GM19328 (cell line): ENCODE data around the gene STARD10.
A peak's percentile ranks its signal among the peaks of the same experiment; 100 is the strongest.

Experiments
- ATAC-seq: cut with Tn5 transposase; IDR thresholded peaks from one replicate; pipeline ENCODE4 v1.9.1; 2021; ENCODE audit warnings: mild to moderate bottlenecking, moderate library complexity; ENCODE audit not compliant: unreplicated experiment

The STARD10 gene

DNA sequence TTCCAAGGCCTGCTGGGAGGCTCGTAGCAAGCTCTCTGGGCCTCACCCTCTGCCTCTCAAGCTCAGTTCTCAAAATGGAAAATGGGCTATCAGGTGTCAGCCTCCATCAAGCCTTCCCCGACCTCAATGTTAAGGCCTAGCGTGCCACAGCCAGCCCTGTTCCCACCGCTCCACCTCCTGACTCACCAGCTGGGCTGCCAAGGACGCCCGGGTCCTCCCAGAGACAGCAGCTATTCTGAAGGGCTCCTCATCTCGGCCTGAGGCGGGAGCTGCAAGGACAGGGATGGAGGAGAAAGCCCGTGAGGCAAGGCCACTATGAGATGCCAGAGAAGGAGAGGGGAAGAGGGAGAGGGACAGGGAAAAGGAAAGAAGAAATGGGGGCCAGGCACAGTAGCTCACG lies 61.5 kb downstream of the STARD10 start:
- no peak for ATAC-seq

DNA sequence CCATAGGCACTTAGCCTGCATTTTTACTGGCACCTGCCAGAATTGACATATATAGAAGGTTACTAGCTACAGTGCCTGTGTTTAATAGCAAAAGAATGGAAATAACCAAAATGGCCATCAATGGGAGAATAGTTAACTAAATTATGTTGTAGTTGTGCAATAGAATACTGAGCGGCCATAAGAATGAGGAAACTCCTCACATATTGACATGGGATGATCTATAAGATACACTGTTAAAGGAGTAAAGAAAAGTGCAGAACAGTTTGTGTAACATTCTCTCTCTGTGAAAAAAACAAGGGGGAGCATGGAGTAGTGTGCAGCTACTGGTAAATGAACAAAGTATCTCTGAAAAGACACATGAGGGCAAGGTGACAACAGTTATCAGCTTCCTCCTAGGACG lies 63.1 kb downstream of the STARD10 start:
- ATAC-seq, result no peak

DNA sequence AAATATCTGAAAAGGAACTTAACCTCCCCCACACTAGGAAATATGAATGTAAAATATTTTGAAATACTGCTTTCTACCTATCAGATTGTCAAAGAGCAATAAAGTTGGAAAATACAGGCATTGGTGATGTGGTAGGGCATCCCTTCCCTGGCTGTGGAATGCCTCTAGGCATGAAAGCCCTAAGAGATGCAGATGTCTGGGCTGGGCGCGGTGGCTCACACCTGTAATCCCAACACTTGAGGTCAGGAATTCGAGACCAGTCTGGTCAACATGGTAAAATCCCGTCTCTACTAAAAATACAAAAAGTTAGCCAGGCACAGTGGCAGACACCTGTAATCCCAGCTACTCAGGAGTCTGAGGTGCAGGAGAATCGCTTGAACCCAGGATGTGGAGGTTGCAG lies 63.6 kb downstream of the STARD10 start:
- ATAC-seq, result no peak

DNA sequence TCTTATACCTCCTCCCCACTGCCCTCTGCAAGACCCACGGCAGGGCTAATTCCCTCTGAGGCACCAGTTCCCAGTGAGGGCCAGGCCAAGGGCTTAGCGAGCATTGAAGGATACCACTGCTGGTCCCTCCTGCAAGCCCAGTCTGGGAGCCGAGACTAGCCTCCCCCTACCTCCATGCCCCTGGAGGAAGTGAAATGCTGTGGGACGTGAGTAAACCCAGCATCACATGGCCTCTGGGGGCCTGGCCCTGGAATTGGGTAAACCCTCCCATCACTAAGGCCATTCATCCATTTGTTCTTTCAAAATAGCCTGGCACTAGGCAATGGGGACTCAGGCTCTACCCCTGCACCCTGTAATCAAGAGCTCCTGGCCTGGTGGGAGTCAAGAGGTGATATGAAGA lies 66.3 kb downstream of the STARD10 start:
- ATAC-seq, result no peak

DNA sequence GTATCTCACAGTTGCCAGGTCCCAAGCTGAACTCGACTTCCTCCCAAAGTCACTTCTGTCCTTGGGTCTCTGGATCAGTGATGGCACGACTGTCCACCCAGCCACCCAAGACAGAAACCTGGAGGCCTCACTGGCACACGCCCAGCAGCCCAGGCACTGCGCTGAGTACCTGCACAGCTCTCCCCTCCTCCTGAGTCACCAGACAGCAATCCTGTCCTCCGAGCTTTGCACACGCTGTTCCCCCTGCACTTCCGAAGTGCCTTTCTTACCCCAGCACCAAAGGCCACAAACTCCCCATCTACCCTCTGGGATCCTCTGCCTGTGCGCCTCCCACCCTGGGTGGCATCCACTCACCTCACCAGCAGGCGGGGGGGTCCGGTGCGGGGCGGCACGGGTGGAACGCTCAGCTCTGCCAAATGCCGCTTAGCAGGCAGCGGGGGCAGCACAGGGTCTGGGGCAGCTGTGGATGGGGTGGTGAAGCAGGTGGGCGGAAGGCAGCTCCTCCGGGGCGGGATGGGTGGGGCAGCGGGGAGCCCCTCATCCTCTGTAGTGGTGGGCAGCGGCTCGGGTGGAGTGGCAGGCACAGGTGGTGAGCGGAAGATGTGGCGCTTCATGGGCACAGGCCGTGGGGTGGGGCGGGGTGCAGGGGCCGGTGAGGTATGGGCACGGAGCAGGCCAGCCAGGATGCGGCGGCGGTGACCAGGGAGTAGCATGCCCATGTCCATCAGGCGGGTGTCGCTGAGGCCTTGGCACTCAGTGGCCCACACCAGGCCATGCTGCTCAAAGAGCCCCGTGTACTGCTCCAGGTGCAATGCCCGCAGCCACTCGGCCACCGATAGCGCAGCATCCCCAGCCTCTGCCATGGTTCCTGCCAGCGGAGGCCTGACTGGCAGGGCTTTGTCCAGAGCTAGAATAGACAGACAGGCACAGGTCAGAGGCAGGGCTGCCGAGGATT lies 67.3 kb downstream of the STARD10 start:
- ATAC-seq, result no peak

DNA sequence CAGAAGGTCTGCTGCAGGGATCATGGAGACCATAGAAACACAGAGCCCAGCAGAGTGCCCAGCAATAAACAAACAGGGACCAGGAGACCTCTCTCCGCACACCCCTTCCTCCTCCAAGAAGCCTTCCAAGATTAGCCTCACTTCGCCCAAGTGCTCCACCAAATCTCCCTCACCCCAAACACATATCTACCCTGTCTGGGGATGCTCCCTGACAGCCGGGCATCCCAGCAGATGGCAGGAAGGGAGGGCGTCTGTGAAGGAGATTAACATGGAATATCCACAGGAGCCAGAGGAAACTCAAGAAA lies 68.2 kb downstream of the STARD10 start:
- no peak for ATAC-seq

DNA sequence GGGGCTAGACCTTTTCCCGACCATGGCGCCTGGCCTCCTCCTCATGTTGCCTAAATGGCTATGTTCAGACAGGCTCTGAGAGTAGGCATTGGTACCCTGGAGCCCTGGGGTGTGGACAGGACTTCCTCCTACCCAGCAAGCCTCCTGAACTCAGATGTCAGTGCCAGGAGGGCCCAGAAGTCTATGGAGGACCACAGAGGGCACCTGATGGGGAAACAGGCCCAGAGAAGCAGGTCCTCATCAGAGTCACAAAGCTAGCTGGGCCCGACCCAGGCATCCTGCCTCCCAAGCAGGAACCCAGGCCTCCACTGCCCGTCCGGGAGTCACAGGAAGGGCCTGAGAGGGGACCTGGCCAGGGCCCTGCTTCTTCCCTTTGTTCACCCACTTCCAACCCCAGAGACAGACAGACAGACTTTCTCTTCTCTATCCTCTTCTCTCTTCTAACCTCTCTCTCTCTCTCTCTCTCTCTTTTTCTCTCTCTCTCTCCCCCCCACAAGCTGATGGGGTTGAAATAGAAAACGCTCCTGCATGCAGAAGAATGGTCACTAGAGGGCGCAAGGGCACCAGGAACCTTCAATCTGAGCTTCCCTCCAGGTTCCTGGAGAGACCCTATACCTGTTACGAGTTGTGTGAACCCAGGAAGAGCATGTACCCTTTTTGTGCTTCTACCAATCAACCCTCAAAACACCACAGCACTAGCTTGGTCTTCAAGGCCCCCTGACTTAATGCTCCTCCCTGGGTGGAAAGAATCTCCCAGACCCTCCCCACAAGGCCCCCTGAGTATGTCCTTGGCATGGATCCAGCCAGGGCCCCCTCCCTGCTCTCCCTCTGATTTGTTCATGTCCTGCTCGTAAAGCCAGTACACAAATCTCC lies 68.8 kb downstream of the STARD10 start:
- ATAC-seq, result no peak

DNA sequence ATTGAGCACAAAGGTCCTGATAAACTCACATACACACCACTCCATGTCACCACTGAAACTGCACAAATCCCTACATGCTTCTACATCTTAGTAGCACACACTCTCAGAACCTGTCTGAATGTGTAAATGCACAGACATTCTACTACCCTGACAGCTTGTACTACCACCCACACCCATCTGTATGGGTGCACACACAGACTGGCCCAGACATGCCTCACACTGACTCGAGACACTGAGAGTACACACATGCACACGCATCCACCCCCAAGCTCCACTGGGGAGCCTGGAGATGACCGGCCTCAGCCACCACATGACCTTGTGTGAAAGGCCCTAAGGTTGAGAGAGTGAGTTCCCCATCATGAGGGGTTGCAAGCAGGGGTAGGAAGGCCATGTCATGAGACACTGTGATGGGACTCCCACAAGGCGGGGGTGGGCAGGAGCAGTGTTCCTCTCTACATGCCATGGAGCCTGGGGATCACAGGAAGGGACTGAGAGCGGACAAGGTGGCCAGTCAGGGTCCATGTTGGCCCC lies 69.8 kb downstream of the STARD10 start:
- no peak for ATAC-seq

DNA sequence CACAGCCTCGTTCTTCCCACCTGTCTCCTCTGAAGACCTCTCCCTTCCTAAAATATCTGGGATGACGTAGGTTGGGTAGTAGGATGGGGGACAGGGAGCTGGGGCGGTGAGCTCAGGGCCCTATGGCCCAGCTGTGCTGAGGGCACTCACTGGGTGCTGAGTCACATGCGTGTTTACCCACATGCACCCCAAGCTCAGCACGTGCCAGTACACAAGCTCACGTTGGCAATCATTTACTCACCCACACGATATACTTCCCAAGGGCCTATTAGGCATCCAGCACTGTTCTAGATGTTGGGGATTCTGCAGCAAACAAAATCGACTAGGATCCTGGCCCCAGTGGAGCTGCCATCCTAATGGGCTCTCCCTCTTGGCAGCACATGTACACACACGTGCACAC lies 70.3 kb downstream of the STARD10 start:
- ATAC-seq, result no peak

DNA sequence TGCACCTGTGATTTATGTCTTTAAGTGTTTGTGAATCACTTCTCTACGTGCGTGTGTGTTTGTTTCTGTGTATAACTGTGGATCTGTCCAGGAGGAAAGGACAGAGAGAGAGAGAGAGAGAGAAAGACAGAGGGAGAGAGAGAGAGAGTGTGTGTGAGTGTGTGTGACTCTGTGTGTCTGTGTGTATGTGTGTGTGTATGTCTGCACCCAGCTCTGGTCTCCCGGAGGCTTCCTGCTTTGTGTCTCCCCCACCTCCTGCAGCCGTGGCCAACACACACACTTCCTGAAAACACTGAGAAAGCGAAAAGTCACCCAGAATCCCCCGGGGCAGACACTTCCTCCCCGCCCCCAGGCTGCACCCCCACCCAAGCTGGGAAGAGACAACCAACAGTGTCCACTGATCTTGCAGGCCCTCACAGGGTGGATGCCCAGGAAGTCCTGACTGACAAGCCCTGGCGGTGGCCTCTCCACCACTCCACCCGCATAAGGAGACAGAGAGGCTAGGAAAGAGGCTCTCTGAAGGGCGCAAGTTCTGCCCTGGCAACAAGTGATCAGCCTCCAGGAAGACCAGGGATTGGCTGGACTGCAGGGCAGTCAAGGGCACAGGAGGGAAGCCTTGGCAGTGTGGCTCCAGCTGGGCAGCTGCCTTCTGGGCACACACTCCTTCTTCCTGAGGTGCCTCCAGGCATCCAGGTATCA lies 71.6 kb downstream of the STARD10 start:
- peak; percentile 69 for ATAC-seq

DNA sequence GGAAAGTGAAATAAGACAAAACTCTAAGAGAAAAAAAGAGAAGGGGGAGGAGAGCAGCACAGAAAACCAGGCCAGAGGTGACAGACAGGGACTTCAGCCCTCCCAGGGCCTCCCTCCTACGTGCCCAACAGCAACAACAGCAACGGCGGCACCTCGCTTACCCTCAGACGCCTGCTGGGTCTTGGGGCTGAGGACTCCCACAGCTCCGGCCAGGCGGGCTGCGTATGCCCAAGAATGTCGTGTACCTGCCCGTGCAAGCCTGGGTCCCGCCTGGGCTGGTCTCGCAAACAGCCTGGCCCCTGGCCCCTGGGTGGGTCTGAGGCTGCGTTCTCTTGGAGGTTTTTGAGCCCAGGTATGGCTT lies 72.2 kb downstream of the STARD10 start:
- peak; percentile 8 for ATAC-seq

DNA sequence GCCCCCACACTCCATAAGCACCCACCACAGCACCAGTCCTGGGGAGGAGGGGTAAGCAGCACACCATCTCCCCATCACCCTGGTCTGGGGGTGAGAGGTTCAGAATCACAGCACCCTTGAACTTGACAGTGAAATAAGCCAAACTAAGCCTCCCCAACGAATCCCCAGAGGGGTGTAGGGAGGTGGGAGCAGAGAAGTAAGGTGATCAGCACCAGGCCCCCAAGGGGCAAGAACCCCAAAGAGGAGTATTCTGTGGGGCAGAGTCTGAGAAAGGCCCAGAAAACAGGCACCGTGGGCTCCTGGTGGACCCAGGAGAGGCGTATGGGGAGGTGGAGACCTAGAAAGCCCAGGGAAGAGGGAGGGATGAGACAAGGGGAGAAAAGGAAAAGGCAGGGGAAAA lies 72.6 kb downstream of the STARD10 start:
- no peak for ATAC-seq

DNA sequence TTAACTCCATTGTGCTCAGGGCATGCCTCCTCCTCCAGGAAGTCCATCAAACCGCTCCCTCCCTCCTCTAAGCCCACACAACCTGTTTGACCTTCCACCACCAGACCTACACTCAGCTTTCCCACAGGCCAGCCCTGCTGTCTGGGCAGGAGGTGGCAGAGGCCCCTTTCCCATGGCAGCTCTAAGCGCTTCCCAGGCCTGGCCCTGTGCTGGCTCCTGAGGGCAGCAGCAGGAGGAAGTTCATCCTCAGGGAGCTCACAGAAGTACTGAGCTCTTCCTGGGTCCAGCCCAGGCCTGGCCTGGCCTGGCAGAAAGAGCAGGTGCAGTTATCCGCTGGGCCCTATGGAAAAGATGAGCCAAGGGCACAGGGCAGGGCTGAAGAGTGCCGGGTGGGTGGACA lies 73.1 kb downstream of the STARD10 start:
- ATAC-seq, result no peak

DNA sequence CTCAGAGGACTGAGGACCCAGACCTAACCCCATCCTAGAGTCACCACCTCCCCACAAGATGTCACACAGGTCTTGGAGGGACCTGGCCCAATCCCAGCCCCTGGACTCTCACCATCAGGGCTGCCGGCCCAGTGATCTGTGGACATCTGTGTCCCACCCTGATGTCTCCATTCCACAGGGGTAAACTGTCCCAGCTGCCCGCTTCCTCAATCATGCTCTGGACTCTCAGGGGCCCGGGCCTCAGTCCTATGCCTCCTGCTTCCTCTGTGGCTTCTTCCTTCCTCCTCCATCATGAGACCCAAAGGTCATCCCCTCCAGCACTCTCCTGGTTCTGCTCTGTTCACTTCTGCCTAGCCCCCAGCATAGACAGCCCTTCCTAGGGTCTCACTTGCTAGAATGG lies 73.8 kb downstream of the STARD10 start:
- no peak for ATAC-seq

DNA sequence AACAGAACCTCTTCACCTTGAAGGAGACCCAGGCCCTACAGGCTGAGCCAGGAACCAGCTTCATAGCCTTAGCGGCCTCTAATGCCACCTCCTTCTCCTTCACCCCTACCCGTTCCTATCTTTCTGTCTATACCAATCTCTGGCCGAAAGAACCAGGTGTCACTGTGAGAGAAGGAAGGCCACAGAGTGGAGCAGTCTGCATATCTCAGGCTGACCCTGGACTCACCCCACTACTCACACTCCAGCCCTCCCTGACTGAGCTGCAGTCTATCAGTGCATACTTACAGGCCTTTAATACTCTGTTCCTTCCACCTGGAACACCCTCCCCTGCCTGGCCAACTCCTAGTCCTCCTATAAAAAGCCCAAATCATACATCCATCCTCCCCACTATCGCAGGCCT lies 74.3 kb downstream of the STARD10 start:
- no peak for ATAC-seq

DNA sequence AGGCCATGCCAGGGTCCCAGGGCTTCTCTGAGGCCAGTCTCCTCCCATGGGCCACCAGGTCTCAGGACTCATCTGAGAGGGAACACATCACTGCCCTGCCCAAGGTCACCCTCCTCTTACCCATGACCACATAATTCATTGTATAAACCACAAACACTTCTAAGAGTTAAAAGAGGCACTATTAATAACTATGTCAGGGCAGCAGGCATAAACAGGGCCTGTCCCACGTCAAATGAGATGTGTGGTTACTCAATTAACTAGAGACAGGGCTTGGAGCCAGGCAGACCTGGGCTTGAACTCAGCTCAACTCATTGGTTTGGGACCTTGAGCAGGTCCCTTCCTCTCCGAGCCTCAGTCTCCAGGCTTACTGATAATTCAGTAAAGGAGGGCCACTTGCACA lies 74.7 kb downstream of the STARD10 start:
- ATAC-seq, result no peak

DNA sequence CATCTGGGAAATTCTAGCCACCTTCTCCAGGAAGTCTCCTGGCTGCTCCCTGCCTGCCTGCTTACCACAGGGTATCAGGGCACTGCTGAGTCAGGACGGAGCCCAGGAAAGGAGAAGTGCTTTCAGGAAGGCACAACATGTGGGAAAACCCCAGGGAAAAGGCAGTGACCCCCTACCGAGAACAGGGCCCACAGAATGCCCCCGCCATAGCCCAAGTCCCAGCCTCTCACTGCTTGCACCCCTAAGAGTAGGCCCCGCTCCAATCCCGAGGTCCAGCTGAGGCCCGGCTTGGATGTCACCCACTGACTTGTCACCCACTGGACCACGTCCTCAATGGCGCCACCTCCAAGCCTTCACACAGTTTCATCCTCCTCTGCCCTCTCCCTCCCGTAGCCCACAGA lies 75.7 kb downstream of the STARD10 start:
- ATAC-seq, result no peak

DNA sequence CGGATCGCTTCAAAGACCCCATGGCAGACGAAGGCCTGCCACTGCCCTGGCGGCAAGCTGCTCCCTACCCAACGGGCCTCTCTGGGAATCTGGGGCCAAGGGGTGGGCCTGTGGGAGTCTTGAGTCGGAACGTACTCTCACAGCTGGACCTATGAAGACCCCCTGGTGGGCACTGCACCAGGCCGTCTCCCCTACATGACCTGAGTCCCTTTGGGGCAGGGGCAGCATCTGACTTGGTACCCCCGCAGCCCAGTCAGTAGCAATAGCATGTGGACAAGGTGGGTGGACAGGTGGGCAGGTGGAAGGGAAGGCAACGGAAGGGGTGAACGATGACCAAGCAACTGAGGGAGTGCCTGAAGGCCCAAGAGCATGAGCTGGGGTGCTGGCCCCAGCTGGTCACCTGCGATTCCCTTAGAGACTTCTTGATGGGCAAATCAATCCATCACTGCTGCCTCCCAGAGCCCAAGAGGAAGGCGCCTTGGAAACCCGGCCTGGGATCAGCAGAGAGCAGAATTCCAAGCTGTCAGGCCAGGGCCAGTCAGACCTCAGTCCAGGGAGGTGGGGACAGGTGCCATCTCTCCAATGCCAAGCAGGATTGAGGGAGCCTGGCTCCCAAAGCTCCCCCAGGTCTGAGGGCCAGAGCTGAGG lies 76.9 kb downstream of the STARD10 start:
- ATAC-seq, result no peak

DNA sequence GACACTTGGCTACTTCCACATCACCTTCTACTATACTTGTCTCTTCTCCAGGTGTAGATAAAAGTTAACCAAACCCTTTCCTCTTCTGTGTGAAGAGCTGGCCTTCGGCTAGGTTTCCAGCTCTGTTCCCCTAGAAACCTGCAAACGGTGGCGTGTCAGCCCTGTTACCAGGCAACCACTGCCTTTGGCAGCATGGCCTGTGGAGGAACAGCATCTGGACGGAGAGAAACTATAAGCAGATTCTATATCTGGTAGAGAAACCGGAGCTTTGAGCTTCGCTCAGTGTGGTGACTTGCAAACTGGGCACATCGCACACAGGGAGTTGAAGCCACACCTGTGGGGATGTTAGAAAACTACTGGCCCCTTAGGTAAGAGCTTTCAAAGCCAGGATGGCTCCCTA lies 77.6 kb downstream of the STARD10 start:
- no peak for ATAC-seq

DNA sequence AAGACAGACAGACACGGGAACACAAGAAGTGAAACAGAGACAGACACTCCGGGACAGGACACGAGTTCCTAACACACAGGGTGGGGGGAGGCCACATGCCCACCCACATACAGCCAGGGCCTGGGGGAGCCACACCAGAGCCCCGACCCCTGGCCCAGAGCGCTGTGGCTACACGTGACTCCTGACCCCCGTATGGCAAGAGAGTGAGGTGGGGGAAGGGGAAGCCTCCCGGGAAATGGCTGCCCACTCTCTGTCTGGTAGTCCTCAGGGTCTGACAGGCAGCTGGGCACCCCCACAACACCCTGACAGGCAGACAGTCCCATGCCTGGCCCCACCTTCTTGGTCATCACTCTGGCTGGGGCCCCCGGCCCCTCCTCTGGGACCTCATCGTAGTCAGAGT lies 81.0 kb downstream of the STARD10 start:
- ATAC-seq, result no peak
